ENCODE results near the gene FBXO2.

FBXO2 gene

DNA sequence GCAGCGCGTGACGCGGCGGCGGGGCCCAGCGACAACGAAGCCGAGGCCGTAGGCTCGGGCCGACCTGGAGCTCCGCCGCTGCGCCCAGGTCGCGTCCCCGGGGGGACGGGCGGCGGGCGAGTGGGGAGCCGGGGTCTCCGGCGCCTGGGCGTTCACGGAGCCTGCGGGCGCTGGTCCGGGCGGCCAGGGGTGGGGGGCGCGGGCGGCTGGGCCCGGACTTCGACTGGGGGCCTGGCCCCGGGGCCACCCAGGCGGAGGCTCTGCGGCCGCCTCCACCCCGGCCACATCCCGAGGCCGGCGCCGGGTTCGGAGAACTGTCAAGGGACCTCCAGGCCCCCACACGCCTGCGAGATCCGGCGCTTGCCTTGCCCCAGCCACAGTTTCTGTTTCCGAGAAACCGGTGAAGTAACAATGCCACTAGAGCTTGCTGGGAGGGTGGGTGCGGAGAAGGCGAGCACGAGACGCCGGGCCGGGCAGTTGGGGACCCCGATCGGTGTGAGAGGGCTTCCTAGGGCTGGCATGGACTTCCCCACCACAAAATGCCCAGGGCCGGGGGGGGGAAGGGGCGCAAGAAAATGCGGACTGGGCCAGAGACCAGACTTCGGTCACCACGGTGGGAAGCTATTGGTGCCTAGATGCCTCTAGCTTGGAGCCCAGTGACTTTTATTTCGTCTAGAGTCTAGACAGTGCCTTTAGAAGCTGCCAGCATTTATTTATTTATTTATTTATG is 10.3 kb upstream of the FBXO2 start:
- peak overlapping the region; percentile 41 to 45 for H3K4me3 ChIP-seq (replicated peaks in 1 of 2; ENCODE audit: low read depth in 2 of 2, low read length in 2 of 2)
- DNase-seq (ENCODE audit: low read depth in 2 of 2), result peak; percentile 22 to 40
- no peak for TF ChIP-seq CTCF (IDR thresholded peaks at IDR 0.05; ENCODE audit: low read depth, low read length)

GRCh38 chr1:11661103-11661502 is 6.9 kb upstream of the FBXO2 start:
- no peak for TF ChIP-seq CTCF (IDR thresholded peaks at IDR 0.05; ENCODE audit: low read depth, low read length)
- no peak for DNase-seq (ENCODE audit: low read depth in 2 of 2)

GRCh38 chr1:11659748-11660147 is 5.5 kb upstream of the FBXO2 start:
- DNase-seq (ENCODE audit: low read depth in 2 of 2), result no peak
- H3K4me3 ChIP-seq (replicated peaks in 1 of 2; ENCODE audit: low read depth in 2 of 2, low read length in 2 of 2), result no peak overlapping the region
- TF ChIP-seq CTCF (IDR thresholded peaks at IDR 0.05; ENCODE audit: low read depth, low read length), result no peak

More at GRCh38 chr1:11661103-11661502, 6.9 kb upstream of the FBXO2 start:
- no peak overlapping the region for H3K4me3 ChIP-seq (replicated peaks in 1 of 2; ENCODE audit: low read depth in 2 of 2, low read length in 2 of 2)

DNA sequence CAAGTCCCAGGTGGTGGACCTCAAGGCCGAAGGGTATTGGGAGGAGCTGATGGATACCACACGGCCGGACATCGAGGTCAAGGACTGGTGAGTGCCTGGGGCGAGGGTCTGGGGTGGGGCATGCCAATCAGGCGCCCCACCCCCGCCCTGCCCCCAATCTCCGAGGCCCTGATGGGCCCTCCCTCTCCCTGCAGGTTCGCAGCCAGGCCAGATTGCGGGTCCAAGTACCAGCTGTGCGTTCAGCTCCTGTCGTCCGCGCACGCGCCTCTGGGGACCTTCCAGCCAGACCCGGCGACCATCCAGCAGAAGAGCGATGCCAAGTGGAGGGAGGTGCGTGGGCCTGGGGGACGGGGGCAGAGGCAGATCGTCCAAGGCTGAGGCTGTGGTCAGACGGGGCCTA is 4.3 kb upstream of the FBXO2 start:
- no peak overlapping the region for H3K4me3 ChIP-seq (replicated peaks in 1 of 2; ENCODE audit: low read depth in 2 of 2, low read length in 2 of 2)
- TF ChIP-seq CTCF (IDR thresholded peaks at IDR 0.05; ENCODE audit: low read depth, low read length), result no peak
- no peak for DNase-seq (ENCODE audit: low read depth in 2 of 2)

DNA sequence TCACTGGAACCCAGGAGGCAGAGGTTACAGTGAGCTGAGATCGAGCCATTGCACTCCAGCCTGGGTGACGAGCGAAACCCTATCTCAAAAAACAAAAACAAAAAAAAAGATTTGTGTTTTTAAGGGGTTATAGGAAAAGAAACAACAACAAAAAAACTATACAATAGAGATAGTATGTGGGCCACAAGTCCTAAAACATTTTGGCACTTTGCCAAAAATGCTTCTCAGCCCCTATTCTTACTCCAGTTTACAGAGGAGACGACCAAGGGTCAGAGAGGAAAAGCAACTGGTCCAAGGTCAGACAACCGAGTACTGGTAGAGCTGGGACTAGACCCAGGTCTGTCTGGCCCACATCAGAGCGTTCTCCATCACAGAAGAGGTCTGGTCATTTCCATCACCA is 3.4 kb upstream of the FBXO2 start:
- DNase-seq (ENCODE audit: low read depth in 2 of 2), result no peak
- no peak for TF ChIP-seq CTCF (IDR thresholded peaks at IDR 0.05; ENCODE audit: low read depth, low read length)
- no peak overlapping the region for H3K4me3 ChIP-seq (replicated peaks in 1 of 2; ENCODE audit: low read depth in 2 of 2, low read length in 2 of 2)

- peak overlapping the region; percentile 56 to 59 for H3K4me3 ChIP-seq (replicated peaks in 1 of 2; ENCODE audit: low read depth in 2 of 2, low read length in 2 of 2)
Observed at GRCh38 chr1:11654939-11655808, 945 bp upstream of the FBXO2 start.

More at GRCh38 chr1:11654939-11655808, 945 bp upstream of the FBXO2 start:
- TF ChIP-seq CTCF (IDR thresholded peaks at IDR 0.05; ENCODE audit: low read depth, low read length), result no peak
- DNase-seq (ENCODE audit: low read depth in 2 of 2), result no peak

Data from cardiac fibroblast (primary cell).